ENCODE measurements around the gene KLHDC4. TPM values are rescaled to one million over a fixed set of nuclear protein-coding genes. Genes with fewer than 3 reads are reported as not detected.
A peak's percentile ranks its signal among the peaks of the same experiment; 100 is the strongest.

The KLHDC4 gene
- total and polyA plus RNA-seq, 9 of the 15 experiments (the other 6 are each of a cell fraction or from before 2014, with no cell fraction given): 1.3 to 68.1 (median 32.8) TPM

- TF ChIP-seq SAFB (IDR thresholded peaks at IDR 0.05; ENCODE audit: borderline replicate concordance, low read depth, low read length) (no peak), MYBL2 (IDR thresholded peaks at IDR 0.05; ENCODE audit: low read depth) (no peak), MYBL2 (CRISPR knock-in tag; IDR thresholded peaks at IDR 0.05; ENCODE audit: borderline replicate concordance) (no peak), MNT (conservative IDR thresholded peaks at IDR 0.05) (peak in 1 of 2 experiments; percentile 60; a peak in 2 of 4 replicates), NR1H2 (CRISPR knock-in tag; IDR thresholded peaks at IDR 0.05) (no peak), HSF4 (CRISPR knock-in tag; IDR thresholded peaks at IDR 0.05; ENCODE audit: borderline replicate concordance) (no peak; the same call in 1 of the 2 replicates), CHD2 (IDR thresholded peaks at IDR 0.05; ENCODE audit: low read depth, low read length) (no peak), SETDB1 (IDR thresholded peaks at IDR 0.05; ENCODE audit: low read length) (no peak), KLF6 (CRISPR knock-in tag; IDR thresholded peaks at IDR 0.05; ENCODE audit: borderline replicate concordance) (peak; percentile 83; the same call in 1 of the 2 replicates), POU5F1 (IDR thresholded peaks at IDR 0.05; ENCODE audit: borderline replicate concordance, low read depth, low read length, partially characterized antibody) (no peak), CXXC5 (CRISPR knock-in tag; IDR thresholded peaks at IDR 0.05) (peak; percentile 69), ZSCAN32 (CRISPR knock-in tag; IDR thresholded peaks at IDR 0.05) (peak; percentile 89; the same call in 1 of the 2 replicates), ATF4 (CRISPR knock-in tag; IDR thresholded peaks at IDR 0.05) (peak; percentile 98), ZNF431 (CRISPR knock-in tag; IDR thresholded peaks at IDR 0.05) (no peak), PCBP1 (IDR thresholded peaks at IDR 0.05; ENCODE audit: low read depth, low read length, poor library complexity, severe bottlenecking) (no peak), ZNF77 (CRISPR knock-in tag; IDR thresholded peaks at IDR 0.05) (no peak), ZNF253 (CRISPR knock-in tag; conservative IDR thresholded peaks at IDR 0.05) (no peak), RERE (CRISPR knock-in tag; IDR thresholded peaks at IDR 0.05; ENCODE audit: borderline replicate concordance) (no peak), COPS2 (conservative IDR thresholded peaks at IDR 0.05) (no peak), FOXP1 (CRISPR knock-in tag; IDR thresholded peaks at IDR 0.05) (no peak)
Observed at GRCh38 chr16:87806641-87807546, 41.1 kb upstream of the KLHDC4 start (continued).
